T-helper 9 cell (primary cell): Measurements from ENCODE around the gene USP15.
"Not testable (repeated sequence)": the region's sequence is repeated elsewhere in the genome, so short reads cannot be mapped to it uniquely, and the experiment has no call there.

ENCODE experiments used
- DNase-seq: peaks from one replicate; pipeline ENCODE4 v3.0.0-alpha.2; 2020

The USP15 gene

DNA sequence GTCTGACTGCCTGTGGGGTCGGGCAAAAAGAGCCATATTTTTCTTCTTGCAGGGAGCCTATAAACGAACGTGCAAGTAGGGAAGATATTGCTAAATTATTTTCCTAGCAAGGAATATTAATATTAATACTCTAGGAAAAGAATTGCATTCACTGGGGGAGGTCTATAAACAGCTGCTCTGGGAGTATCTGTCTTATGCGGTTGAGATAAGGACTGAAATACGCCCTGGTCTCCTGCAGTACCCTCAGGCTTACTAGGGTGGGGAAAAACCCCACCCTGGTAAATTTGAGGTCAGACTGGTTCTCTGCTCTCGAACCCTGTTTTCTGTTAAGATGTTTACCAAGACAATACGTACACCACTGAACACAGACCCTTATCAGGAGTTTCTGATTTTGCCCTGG lies 203.0 kb downstream of the USP15 start:
- not testable (repeated sequence) for DNase-seq
